BJ (cell line): Measurements from ENCODE around the gene IFITM2. TPM values are rescaled to one million over a fixed set of nuclear protein-coding genes. Genes with fewer than 3 reads are reported as not detected.

Experiments
- CTCF ChIA-PET: fragments of 350-600 bp; formaldehyde crosslinking; extraction: SDS; loops from one replicate; lab custom pipeline; 2021; ENCODE audit warnings: antibody characterized with exemption, inconsistent platforms; lab: Yijun Ruan, JAX
- POLR2A ChIA-PET: fragments of 300-600 bp; sonication (Branson Sonifier 250); formaldehyde crosslinking; extraction: SDS; loops from one replicate; lab custom pipeline; 2021; ENCODE audit warnings: antibody characterized with exemption; lab: Charles Lee
- DNase-seq: peaks from one replicate; pipeline ENCODE4 v3.0.0-alpha.2; 2011; ENCODE audit warnings: low read depth
- H3K27me3 ChIP-seq: 2 replicates; pipeline ENCODE4 v1.6.0; 2011; ENCODE audit warnings: low read length; ENCODE audit not compliant: control insufficient read depth, insufficient read depth
- H3K36me3 ChIP-seq: 2 replicates; pipeline ENCODE4 v1.5.1; 2011; ENCODE audit warnings: low read length; ENCODE audit not compliant: control insufficient read depth, insufficient read depth
- H3K4me3 ChIP-seq: 2 replicates; pipeline ENCODE4 v1.5.1; 2011; ENCODE audit warnings: low read depth, mild to moderate bottlenecking, control low read depth, low read length
- polyA plus RNA-seq: library from polyadenylated mRNA; depleted of rRNA; stranded (reverse); fragments of >200 nt; gene quantifications from 2 replicates; pipeline ENCODE4 v1.2.3, GENCODE V29; 2011
- TF ChIP-seq, protein P1 (sequence below): IDR thresholded peaks from 2 replicates; pipeline ENCODE4 v1.5.1; 2011; ENCODE audit warnings: low read depth, mild to moderate bottlenecking, control low read depth, inconsistent platforms, low read length, moderate library complexity; ENCODE audit not compliant: insufficient read depth

The IFITM2 gene
- polyA plus RNA-seq, 1 experiment: 813 TPM

DNA sequence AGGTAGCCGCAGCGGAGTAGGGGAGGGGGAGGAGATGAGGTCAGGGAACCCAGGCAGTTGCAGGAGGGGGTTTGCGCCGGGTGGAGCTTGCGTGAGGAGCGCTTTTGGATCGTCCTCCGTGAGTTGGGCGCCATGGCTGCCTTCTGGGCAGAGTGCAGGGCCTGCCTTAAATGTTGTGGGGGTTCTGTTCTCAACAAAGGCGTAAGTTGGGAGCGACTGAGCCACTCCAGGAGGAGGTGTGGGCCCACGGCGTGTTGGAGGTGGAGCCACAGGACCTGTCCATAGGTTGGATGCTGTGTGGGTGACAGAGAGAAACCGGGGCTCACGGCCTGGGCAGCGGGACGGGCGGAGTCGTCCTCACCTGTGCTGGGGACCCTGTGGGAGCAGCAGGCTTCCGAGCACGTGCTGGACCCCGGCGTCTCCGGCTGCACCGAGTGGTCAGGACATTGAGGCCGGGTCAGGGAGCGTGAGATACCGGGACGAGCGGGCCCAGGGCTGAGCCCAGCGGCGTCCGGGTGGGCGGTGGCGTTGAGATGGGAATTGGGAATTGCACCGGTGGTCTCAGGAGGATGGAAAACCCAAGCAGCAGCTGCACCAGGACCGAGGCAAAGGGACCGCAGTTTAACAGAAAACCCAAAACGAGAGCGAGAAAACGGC lies 19.7 kb upstream of the IFITM2 start:
- H3K36me3 ChIP-seq: peaks cover under 1% of the 10 kb centered on the region; the same call in 1 of the 2 replicates
- TF ChIP-seq, protein P1, sequence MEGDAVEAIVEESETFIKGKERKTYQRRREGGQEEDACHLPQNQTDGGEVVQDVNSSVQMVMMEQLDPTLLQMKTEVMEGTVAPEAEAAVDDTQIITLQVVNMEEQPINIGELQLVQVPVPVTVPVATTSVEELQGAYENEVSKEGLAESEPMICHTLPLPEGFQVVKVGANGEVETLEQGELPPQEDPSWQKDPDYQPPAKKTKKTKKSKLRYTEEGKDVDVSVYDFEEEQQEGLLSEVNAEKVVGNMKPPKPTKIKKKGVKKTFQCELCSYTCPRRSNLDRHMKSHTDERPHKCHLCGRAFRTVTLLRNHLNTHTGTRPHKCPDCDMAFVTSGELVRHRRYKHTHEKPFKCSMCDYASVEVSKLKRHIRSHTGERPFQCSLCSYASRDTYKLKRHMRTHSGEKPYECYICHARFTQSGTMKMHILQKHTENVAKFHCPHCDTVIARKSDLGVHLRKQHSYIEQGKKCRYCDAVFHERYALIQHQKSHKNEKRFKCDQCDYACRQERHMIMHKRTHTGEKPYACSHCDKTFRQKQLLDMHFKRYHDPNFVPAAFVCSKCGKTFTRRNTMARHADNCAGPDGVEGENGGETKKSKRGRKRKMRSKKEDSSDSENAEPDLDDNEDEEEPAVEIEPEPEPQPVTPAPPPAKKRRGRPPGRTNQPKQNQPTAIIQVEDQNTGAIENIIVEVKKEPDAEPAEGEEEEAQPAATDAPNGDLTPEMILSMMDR: no peak
- H3K4me3 ChIP-seq: peak overlapping the region; percentile 41
- CTCF ChIA-PET: interaction anchor here (0.7 to 0.9 kb wide), 2 partner anchors 36 to 81 kb away, joined by 3 read pairs; no protein-coding TSS in a partner anchor
- peaks cover 12% of the 10 kb centered on the region for H3K27me3 ChIP-seq
- DNase-seq: no peak
- POLR2A ChIA-PET: no interaction called here

DNA sequence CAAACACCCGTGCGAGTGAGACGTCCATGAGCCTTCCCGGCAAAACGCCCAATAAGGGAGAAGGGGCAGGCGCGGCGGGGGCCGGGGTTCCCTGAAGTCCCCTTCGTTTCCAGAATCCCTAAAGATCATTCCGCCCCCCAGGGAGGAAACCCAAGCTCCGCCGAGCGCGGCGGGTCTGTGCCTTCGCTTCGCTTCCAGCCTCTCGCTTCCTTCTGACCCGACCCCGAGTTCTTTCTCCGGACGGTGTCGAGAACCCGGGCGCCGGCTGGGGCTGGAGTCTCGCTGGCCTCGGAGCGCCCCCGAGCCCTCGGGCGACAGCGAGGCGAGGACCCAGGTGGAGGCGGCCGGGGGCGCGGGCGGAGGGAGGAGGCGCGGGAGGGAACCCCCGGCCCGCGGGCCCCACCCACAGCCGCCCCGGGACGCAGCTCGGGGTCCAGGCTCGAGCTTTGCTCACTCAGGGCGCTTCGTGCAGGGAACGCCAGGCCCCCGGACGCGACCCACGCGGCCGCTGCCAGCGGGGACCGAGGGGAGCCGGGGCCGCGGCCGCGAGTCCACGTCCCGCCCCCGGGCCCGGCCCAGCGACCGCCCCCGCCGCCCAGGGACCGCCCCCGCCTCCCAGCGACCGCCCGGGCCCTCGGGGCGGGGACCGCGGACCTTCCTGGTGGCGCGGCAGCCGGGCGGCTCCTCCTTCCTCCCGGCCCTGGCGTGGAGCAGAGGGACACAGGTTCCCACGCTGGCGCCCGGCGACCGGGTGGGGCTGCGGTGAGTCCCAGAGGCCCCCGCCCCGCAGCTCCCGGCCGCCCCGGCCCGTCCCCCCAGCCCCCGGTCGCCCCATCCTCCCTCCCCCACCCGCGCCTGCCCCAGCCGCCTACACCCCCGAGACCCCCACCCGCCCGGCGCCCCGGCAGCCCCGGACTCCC lies 18.9 kb upstream of the IFITM2 start, which contains the start of gene PGGHG:
Gene PGGHG, plus strand, starts transcription at position 649 of the 920 bp plus-strand sequence. CDS start 691 bp downstream, outside the sequence.
- Histone ChIP-seq H3K4me3 (peak within 1 kb of the TSS; percentile 41), H3K27me3 (peaks cover 11% of the 10 kb centered on the region), H3K36me3 (peaks cover 1% of the 10 kb centered on the region; the same call in 1 of the 2 replicates)
- ChIA-PET POLR2A (no interaction called here), CTCF (interaction anchor here (0.9 to 2.3 kb wide), 3 partner anchors 17 to 80 kb away, joined by 3 to 11 read pairs (median 3); no protein-coding TSS in a partner anchor)
- TF ChIP-seq, protein P1: no peak
- no peak for DNase-seq

DNA sequence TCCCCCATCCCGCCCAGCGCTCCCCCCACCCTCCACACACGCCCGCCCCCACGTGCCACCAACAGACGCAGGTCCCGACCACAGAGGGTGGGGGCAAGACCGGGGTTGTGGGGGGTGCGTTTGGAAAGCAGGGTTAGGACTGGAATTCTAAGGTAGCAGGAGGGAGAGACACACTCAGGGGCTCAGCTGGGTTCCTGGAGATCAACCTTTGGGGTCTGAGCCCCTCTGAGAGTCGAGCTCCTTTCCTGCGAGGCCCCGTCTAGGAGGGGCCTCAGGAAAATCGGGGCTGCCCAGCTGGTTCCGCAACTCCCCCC lies 18.3 kb upstream of the IFITM2 start:
- Histone ChIP-seq H3K4me3 (peak overlapping the region; percentile 41), H3K36me3 (peaks cover 3% of the 10 kb centered on the region; the same call in 1 of the 2 replicates), H3K27me3 (peaks cover 9% of the 10 kb centered on the region)
- DNase-seq: no peak
- POLR2A ChIA-PET: no interaction called here
- CTCF ChIA-PET: interaction anchor here (1.3 to 2.3 kb wide), 2 partner anchors 16 to 39 kb away, joined by 3 to 11 read pairs; no protein-coding TSS in a partner anchor
- TF ChIP-seq, protein P1: no peak

DNA sequence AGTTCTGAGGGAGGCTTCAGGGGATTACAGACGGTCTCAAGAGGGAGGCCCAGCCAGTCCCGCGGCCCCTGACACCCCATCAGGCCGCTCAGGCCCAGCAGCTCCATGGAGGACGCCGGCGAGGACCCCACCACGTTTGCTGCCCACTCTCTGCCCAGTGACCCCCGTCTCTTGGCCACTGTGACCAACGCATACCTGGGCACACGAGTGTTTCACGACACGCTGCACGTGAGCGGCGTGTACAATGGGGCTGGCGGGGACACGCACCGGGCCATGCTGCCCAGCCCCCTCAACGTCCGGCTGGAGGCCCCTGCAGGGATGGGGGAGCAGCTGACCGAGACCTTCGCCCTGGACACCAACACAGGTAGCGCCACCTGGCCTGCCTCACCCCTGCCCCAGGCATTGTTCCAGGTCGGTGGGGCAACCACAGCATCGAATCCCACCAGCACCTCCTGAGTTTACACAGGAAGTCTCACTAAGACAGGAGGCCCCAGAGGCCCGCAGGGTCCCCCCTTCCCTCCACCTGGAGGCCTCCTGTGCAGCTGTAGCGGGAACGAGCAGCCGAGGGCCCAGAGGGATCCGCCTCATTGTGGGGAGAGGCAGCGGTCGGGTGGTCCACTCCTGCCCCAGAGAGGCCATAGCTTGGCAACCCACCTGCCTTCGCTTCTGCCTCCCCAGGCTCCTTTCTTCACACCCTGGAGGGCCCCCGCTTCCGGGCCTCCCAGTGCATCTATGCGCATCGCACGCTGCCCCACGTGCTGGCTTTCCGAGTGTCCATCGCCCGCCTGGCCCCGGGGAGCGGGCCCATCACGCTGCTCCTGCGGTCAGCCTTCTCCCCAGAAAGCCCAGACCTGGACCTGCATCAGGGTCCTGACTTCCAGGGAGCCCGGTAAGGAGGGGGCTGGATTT lies 17.6 kb upstream of the IFITM2 start:
- peak overlapping the region; percentile 41 for H3K4me3 ChIP-seq
- CTCF ChIA-PET: interaction anchor here (1.1 to 2.3 kb wide), 3 partner anchors 11 to 39 kb away, joined by 3 to 11 read pairs (median 3); no protein-coding TSS in a partner anchor
- peaks cover 4% of the 10 kb centered on the region; the same call in 1 of the 2 replicates for H3K36me3 ChIP-seq
- POLR2A ChIA-PET: no interaction called here
- no peak for DNase-seq
- peaks cover 9% of the 10 kb centered on the region for H3K27me3 ChIP-seq
- TF ChIP-seq, protein P1: no peak
